AML-193 (cell line): ENCODE measurements around the gene F11R.
"Not testable (repeated sequence)": the region's sequence is repeated elsewhere in the genome, so short reads cannot be mapped to it uniquely, and the experiment has no call there.

Experiments used
- DNase-seq, 2 experiments: peaks; one replicate each; lab custom pipeline; 2025; lab: John Stamatoyannopoulos, UW

F11R gene

GRCh38 chr1:161013131-161013487 lies 7.8 kb downstream of the F11R start:
- peak; percentile 19 to 48 for DNase-seq

- no peak for DNase-seq
Measured at GRCh38 chr1:161012420-161012819, 8.5 kb downstream of the F11R start.

GRCh38 chr1:161009602-161010211 lies 11.2 kb downstream of the F11R start:
- no peak for DNase-seq

GRCh38 chr1:161008869-161009510 lies 12.0 kb downstream of the F11R start:
- peak in 1 of 2 experiments; percentile 3 for DNase-seq

- no peak for DNase-seq
Measured at GRCh38 chr1:161007369-161007768, 13.6 kb downstream of the F11R start.

GRCh38 chr1:161006563-161006962 lies 14.4 kb downstream of the F11R start:
- DNase-seq: no peak

- no peak for DNase-seq
Measured at GRCh38 chr1:161001525-161001924, 19.4 kb downstream of the F11R start.

GRCh38 chr1:161000736-161001480 lies 20.0 kb downstream of the F11R start:
- DNase-seq: no peak

- DNase-seq: no peak
Measured at GRCh38 chr1:160999376-160999775, 21.6 kb downstream of the F11R start.

- DNase-seq: peak; percentile 54 to 60
Measured at GRCh38 chr1:160997323-160998038, 23.5 kb downstream of the F11R start.

GRCh38 chr1:160996178-160996577 lies 24.8 kb downstream of the F11R start:
- DNase-seq: no peak

- DNase-seq: peak; percentile 48 to 61
Measured at GRCh38 chr1:160993544-160994193, 27.3 kb downstream of the F11R start.

- not testable (repeated sequence) for DNase-seq
Measured at GRCh38 chr1:160992036-160992435, 28.9 kb downstream of the F11R start.

- no peak for DNase-seq
Measured at GRCh38 chr1:160987359-160988050, 33.4 kb downstream of the F11R start.

- no peak for DNase-seq
Measured at GRCh38 chr1:160985723-160986122, 35.2 kb downstream of the F11R start.

GRCh38 chr1:160981584-160982411 lies 39.2 kb downstream of the F11R start:
- no peak for DNase-seq

GRCh38 chr1:160979286-160979685 lies 41.7 kb downstream of the F11R start:
- no peak for DNase-seq

GRCh38 chr1:160978510-160978927 lies 42.4 kb downstream of the F11R start:
- no peak for DNase-seq

GRCh38 chr1:160975026-160975425 lies 45.9 kb downstream of the F11R start:
- no peak for DNase-seq

- DNase-seq: no peak
Measured at GRCh38 chr1:160973491-160973890, 47.5 kb downstream of the F11R start.

- no peak for DNase-seq
Measured at GRCh38 chr1:160972939-160973338, 48.0 kb downstream of the F11R start.
